Aorta (tissue), 4 donors: ENCODE data around the gene TUFT1. TPM values are rescaled to one million over a fixed set of nuclear protein-coding genes. Genes with fewer than 3 reads are reported as not detected.

Source experiments
- microRNA-seq, 2 donors: library from miRNA; unstranded; fragments of <30 nt; microRNA quantifications; one replicate each; pipeline ENCODE4 v1.2.0, GENCODE V29; 2020
- polyA plus RNA-seq, 2 donors: library from polyadenylated mRNA; stranded (reverse); fragments of 200-250 nt; gene quantifications; one replicate each; pipeline ENCODE4 v1.2.3, GENCODE V29; 2013
- total RNA-seq, 2 donors: library from RNA; stranded (reverse); fragmentation: NEBNext Ultra II Directional; extraction: Animal tissue kit (Norgen Biotek cat#: 25700); gene quantifications; one replicate each; pipeline ENCODE4 v1.2.1, GENCODE V29; 2021
- donor health status: healthy with polysubstance abuse.
- donor health status: Bipolar disorder and iron deficiency.
- donor health status: DM: no; HTN: no; CAD: no.
- donor health status: DM: yes; HTN: yes; CAD: no.

The TUFT1 gene
- total and polyA plus RNA-seq, 4 donors, result 3.9 to 11.2 (median 5.5) TPM

Small RNA genes lying within 50 kb of the gene (microRNA-seq; reads per million reads assigned to microRNA genes)
- gene MIR554, result 0 reads per million in 2 donors

Other genes starting within 250 kb of the TUFT1 start
- 10 to 100 TPM; 49.0 to 60.9 TPM for gene PI4KB, start 212.9 kb upstream of the TUFT1 start, total RNA-seq
- gene PI4KB, start 212.9 kb upstream of the TUFT1 start, polyA plus RNA-seq, result 10 to 100 TPM; 12.9 to 41.4 TPM
- gene RFX5, start 193.1 kb upstream of the TUFT1 start, total RNA-seq, result 10 to 100 TPM; 38.0 to 51.6 TPM
- gene RFX5, start 193.1 kb upstream of the TUFT1 start, polyA plus RNA-seq, result 10 to 100 TPM; 14.3 to 26.3 TPM
- gene SELENBP1, start 167.6 kb upstream of the TUFT1 start, total RNA-seq, result 10 to 100 TPM; 24.5 to 66.3 TPM
- 100 to 1,000 TPM in 1 of 2 donors, 10 to 100 TPM in 1; 48.3 to 171 TPM for gene SELENBP1, start 167.6 kb upstream of the TUFT1 start, polyA plus RNA-seq
- gene PSMB4, start 140.7 kb upstream of the TUFT1 start, total RNA-seq, result 100 to 1,000 TPM; 174 to 181 TPM
- 100 to 1,000 TPM; 258 to 396 TPM for gene PSMB4, start 140.7 kb upstream of the TUFT1 start, polyA plus RNA-seq
- 100 to 1,000 TPM in 1 of 2 donors, 10 to 100 TPM in 1; 96.0 to 144 TPM for gene POGZ, start 80.8 kb upstream of the TUFT1 start, total RNA-seq
- gene POGZ, start 80.8 kb upstream of the TUFT1 start, polyA plus RNA-seq, result 10 to 100 TPM; 11.6 to 34.6 TPM
- 1 to 10 TPM in 1 of 2 donors, under 1 TPM in 1; 0.23 to 1.7 TPM for gene CGN, start 28.9 kb upstream of the TUFT1 start, total RNA-seq
- 10 to 100 TPM in 1 of 2 donors, under 1 TPM in 1; 0.36 to 27.5 TPM for gene CGN, start 28.9 kb upstream of the TUFT1 start, polyA plus RNA-seq
- 10 to 100 TPM; 34.7 to 48.0 TPM for gene SNX27, start 71.7 kb downstream of the TUFT1 start, total RNA-seq
- 1 to 10 TPM; 5.6 to 6.4 TPM for gene SNX27, start 71.7 kb downstream of the TUFT1 start, polyA plus RNA-seq
- not detected for gene CELF3, start 176.5 kb downstream of the TUFT1 start, total RNA-seq
- gene CELF3, start 176.5 kb downstream of the TUFT1 start, polyA plus RNA-seq, result under 1 TPM in 1 of 2 donors, not detected in 1; 0.13 TPM
- gene RIIAD1, start 181.2 kb downstream of the TUFT1 start, total RNA-seq, result not detected
- gene RIIAD1, start 181.2 kb downstream of the TUFT1 start, polyA plus RNA-seq, result not detected
- 10 to 100 TPM; 38.7 to 52.7 TPM for gene MRPL9, start 223.2 kb downstream of the TUFT1 start, total RNA-seq
- gene MRPL9, start 223.2 kb downstream of the TUFT1 start, polyA plus RNA-seq, result 10 to 100 TPM; 39.7 to 58.9 TPM